Thymus (tissue), 11 donors: Measurements from ENCODE around the gene FMO1. TPM values are rescaled to one million over a fixed set of nuclear protein-coding genes. Genes with fewer than 3 reads are reported as not detected.
A peak's percentile ranks its signal among the peaks of the same experiment; 100 is the strongest.

ENCODE experiments used
- DNase-seq, 9 donors: peaks; one replicate each; pipeline ENCODE4 v3.0.0-alpha.2; 2013; ENCODE audit warnings: low spot score in 9 of 9, low read depth in 6 of 9, missing footprints in 1 of 9
- H3K27ac ChIP-seq, 2 donors: one replicate each; pipeline ENCODE4 v1.5.1; 2013; ENCODE audit warnings: control low read depth in 1 of 2, low read depth in 1 of 2, low read length in 1 of 2, mild to moderate bottlenecking in 1 of 2, moderate library complexity in 1 of 2
- H3K27me3 ChIP-seq, 2 donors: one replicate each; pipeline ENCODE4 v1.5.1; 2013; ENCODE audit warnings: low read length in 1 of 2; ENCODE audit not compliant: control insufficient read depth in 2 of 2, insufficient read depth in 1 of 2
- H3K36me3 ChIP-seq, 2 donors: one replicate each; pipeline ENCODE4 v1.5.1; 2013; ENCODE audit warnings: low read length in 1 of 2, mild to moderate bottlenecking in 1 of 2, moderate library complexity in 1 of 2; ENCODE audit not compliant: control insufficient read depth in 2 of 2, insufficient read depth in 2 of 2
- H3K4me1 ChIP-seq, 2 donors: one replicate each; pipeline ENCODE4 v1.5.1; 2013; ENCODE audit warnings: low read length in 2 of 2; ENCODE audit not compliant: control insufficient read depth in 2 of 2, insufficient read depth in 2 of 2
- H3K4me3 ChIP-seq, 2 donors: one replicate each; pipeline ENCODE4 v1.5.1; 2013; ENCODE audit warnings: low read length in 2 of 2, control low read depth in 1 of 2, mild to moderate bottlenecking in 1 of 2
- H3K9me3 ChIP-seq, 2 donors: one replicate each; pipeline ENCODE4 v1.5.1; 2013; ENCODE audit warnings: low read length in 1 of 2, mild to moderate bottlenecking in 1 of 2; ENCODE audit not compliant: control insufficient read depth in 2 of 2, insufficient read depth in 1 of 2
- WGBS: extraction: QIAGEN DNeasy Blood & Tissue Kit; methylation state at CpG from one replicate; pipeline ENCODE4 v1.1.7; 2013; 5-methylcytosine and 5-hydroxymethylcytosine counted together
- polyA plus RNA-seq: library from polyadenylated mRNA; stranded (reverse); fragments of 200-250 nt; gene quantifications from one replicate; pipeline ENCODE4 v1.2.3, GENCODE V29; 2013
- total RNA-seq: library from RNA; stranded (reverse); fragments of 120-200 nt; gene quantifications from one replicate; pipeline ENCODE4 v1.2.4, GENCODE V29; 2013
- donor health status: healthy.

The FMO1 gene
- total and polyA plus RNA-seq, 2 donors: 5.6 to 10.8 TPM

DNA sequence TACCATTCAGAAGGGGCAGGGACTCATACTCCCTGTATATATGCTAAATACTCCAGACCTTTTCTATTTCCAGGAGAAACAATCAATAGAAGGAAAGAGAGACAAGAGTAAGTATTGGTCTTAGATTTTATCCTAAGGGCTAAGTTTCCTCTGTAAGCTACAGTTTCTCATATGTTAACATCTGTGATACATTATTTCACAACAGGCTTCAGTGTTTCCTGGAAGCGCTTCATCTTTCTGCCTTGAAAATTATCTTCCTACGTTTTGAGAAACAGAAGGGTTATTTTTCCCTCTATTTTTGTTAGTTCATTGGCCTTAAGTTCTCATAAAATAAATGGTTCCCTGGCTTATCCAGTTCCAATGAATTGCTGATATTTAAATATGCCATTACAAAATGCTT lies 15.6 kb downstream of the FMO1 start:
- no peaks in the 10 kb centered on the region for H3K4me1 ChIP-seq
- H3K4me3 ChIP-seq: no peak overlapping the region
- H3K36me3 ChIP-seq: no peaks in the 10 kb centered on the region
- 86% methylated on average over 2 of the region's 2 CpGs for WGBS
- no peaks in the 10 kb centered on the region for H3K27me3 ChIP-seq
- no peak for DNase-seq
- no peak overlapping the region for H3K27ac ChIP-seq
- H3K9me3 ChIP-seq: no peaks in the 10 kb centered on the region

- 88% methylated on average over 2 of the region's 2 CpGs for WGBS
- no peak for DNase-seq
- Histone ChIP-seq H3K27me3 (no peaks in the 10 kb centered on the region), H3K4me1 (no peaks in the 10 kb centered on the region), H3K4me3 (no peak overlapping the region), H3K27ac (no peak overlapping the region), H3K9me3 (no peaks in the 10 kb centered on the region), H3K36me3 (no peaks in the 10 kb centered on the region)
Observed at GRCh38 chr1:171265686-171266085, 17.4 kb downstream of the FMO1 start.

GRCh38 chr1:171266930-171267329 lies 18.6 kb downstream of the FMO1 start:
- no peak for DNase-seq
- 83% methylated on average over 4 of the region's 4 CpGs for WGBS
- Histone ChIP-seq H3K9me3 (no peaks in the 10 kb centered on the region), H3K4me1 (no peaks in the 10 kb centered on the region), H3K4me3 (no peak overlapping the region), H3K27me3 (no peaks in the 10 kb centered on the region), H3K36me3 (no peaks in the 10 kb centered on the region), H3K27ac (peak overlapping the region in 1 of 2 donors; percentile 56)

- peak in 1 of 9 donors; percentile 23 for DNase-seq
- no peak overlapping the region for H3K4me3 ChIP-seq
- WGBS: 86% methylated on average over 1 of the region's 1 CpG
Observed at GRCh38 chr1:171267391-171267790, 19.1 kb downstream of the FMO1 start.

GRCh38 chr1:171270806-171271205 lies 22.5 kb downstream of the FMO1 start:
- no peak overlapping the region for H3K27ac ChIP-seq
- H3K4me3 ChIP-seq: no peak overlapping the region
- H3K4me1 ChIP-seq: no peaks in the 10 kb centered on the region
- no peaks in the 10 kb centered on the region for H3K36me3 ChIP-seq
- no peaks in the 10 kb centered on the region for H3K9me3 ChIP-seq
- WGBS: 98% methylated on average over 2 of the region's 2 CpGs
- H3K27me3 ChIP-seq: no peaks in the 10 kb centered on the region
- DNase-seq: no peak

More at GRCh38 chr1:171267391-171267790, 19.1 kb downstream of the FMO1 start:
- Histone ChIP-seq H3K4me1 (no peaks in the 10 kb centered on the region), H3K9me3 (no peaks in the 10 kb centered on the region), H3K27me3 (no peaks in the 10 kb centered on the region), H3K27ac (peak overlapping the region in 1 of 2 donors; percentile 60), H3K36me3 (no peaks in the 10 kb centered on the region)

DNA sequence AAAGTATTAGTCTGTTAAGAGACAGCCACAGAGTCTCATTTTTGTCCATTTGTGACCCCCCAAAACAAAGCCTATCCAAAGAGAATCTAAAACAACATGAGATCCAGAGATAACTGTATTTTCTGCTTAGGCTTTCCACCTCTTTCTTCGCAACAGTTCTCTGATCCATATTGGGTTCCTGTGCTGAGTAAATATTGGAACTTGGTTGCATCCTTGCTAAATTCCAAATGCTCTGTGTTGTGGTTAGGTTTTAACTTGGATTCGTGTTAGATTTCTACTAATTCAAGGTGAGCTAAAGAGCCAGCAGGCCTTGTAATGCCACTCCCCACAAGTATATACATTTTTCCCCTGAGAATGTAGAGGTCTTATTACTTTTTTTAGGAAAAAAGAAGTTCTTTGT lies 29.2 kb downstream of the FMO1 start:
- Histone ChIP-seq H3K36me3 (no peaks in the 10 kb centered on the region), H3K4me1 (no peaks in the 10 kb centered on the region), H3K9me3 (no peaks in the 10 kb centered on the region), H3K4me3 (no peak overlapping the region), H3K27me3 (no peaks in the 10 kb centered on the region), H3K27ac (no peak overlapping the region)
- WGBS: 93% methylated on average over 2 of the region's 2 CpGs
- no peak for DNase-seq

DNA sequence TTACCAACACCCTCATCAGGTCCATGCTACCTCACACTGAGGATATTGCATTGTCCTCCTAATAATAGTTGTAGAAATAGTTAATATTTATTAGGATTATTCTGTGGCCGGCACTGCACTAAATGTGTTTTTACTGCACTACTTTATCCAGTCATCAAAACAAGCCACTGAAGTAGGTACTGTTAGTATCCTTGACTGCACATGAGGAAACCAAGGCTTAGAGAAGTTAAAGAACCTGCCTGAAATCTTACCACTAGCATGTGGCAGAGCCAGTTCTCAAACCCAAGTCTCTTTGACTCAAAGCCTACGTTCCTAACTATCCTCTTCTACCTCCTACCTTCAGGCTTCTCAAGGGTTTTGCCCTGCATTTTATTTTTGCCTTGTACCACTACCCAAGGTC lies 30.9 kb downstream of the FMO1 start:
- no peak overlapping the region for H3K27ac ChIP-seq
- DNase-seq: no peak
- H3K9me3 ChIP-seq: no peaks in the 10 kb centered on the region
- H3K27me3 ChIP-seq: no peaks in the 10 kb centered on the region
- H3K4me3 ChIP-seq: no peak overlapping the region
- no peaks in the 10 kb centered on the region for H3K36me3 ChIP-seq
- H3K4me1 ChIP-seq: no peaks in the 10 kb centered on the region
- 97% methylated on average over 2 of the region's 2 CpGs for WGBS

DNA sequence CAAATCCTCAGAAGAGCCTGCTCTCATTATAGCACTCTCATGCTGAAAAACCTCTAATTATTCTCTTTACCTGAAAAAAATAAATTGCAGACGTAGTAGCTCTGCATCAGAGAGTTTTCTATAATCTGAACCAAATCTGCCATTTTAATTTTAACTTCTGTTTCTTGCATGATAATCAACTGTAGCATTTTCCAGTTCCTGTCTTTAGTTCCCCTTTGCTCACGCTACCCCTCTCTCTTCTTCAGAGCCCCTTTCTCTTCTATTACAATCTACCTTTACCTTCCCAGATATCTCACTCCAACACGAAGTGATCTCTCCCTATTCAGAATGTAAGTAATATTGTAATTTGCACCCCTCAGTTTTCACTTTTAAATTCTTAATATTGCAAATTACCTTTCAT lies 31.4 kb downstream of the FMO1 start:
- 67% methylated on average over 3 of the region's 3 CpGs for WGBS
- no peak overlapping the region for H3K4me3 ChIP-seq
- no peaks in the 10 kb centered on the region for H3K27me3 ChIP-seq
- no peaks in the 10 kb centered on the region for H3K4me1 ChIP-seq
- DNase-seq: no peak
- H3K36me3 ChIP-seq: no peaks in the 10 kb centered on the region
- no peaks in the 10 kb centered on the region for H3K9me3 ChIP-seq
- H3K27ac ChIP-seq: no peak overlapping the region

DNA sequence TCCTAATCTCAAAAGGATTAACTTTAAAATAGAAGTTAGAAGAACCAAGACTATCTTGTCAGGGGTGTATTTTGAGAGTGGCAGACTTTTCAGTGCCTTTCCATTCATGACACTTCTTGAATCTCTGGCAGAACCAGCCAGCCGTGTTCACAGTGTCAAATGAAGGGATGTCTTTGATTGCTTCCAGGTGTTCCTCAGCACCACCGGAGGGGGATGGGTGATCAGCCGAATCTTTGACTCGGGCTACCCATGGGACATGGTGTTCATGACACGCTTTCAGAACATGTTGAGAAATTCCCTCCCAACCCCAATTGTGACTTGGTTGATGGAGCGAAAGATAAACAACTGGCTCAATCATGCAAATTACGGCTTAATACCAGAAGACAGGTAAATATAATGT lies 32.3 kb downstream of the FMO1 start:
- Histone ChIP-seq H3K4me1 (no peaks in the 10 kb centered on the region), H3K27me3 (no peaks in the 10 kb centered on the region), H3K36me3 (no peaks in the 10 kb centered on the region), H3K9me3 (no peaks in the 10 kb centered on the region), H3K4me3 (no peak overlapping the region), H3K27ac (no peak overlapping the region)
- DNase-seq: no peak
- WGBS: 93% methylated on average over 7 of the region's 7 CpGs
